IPS DF 6.9 (cell line): ENCODE data around the gene FYCO1.

Experiments
- DNase-seq: peaks from one replicate; pipeline ENCODE4 v3.0.0-alpha.2; 2013; ENCODE audit warnings: low read depth, low spot score
- H3K27ac ChIP-seq: one replicate; pipeline ENCODE4 v1.5.1; 2013; ENCODE audit warnings: low read length, control low read depth
- H3K27me3 ChIP-seq: 2 replicates; pipeline ENCODE4 v1.6.1; 2013; ENCODE audit warnings: mild to moderate bottlenecking, low read length; ENCODE audit not compliant: control insufficient read depth, insufficient read depth
- H3K36me3 ChIP-seq: 2 replicates; pipeline ENCODE4 v1.6.1; 2013; ENCODE audit warnings: low read length; ENCODE audit not compliant: control insufficient read depth, insufficient read depth
- H3K4me1 ChIP-seq: 2 replicates; pipeline ENCODE4 v1.6.1; 2013; ENCODE audit warnings: low read length; ENCODE audit not compliant: control insufficient read depth, insufficient read depth
- H3K4me3 ChIP-seq: 2 replicates; pipeline ENCODE4 v1.5.1; 2013; ENCODE audit warnings: mild to moderate bottlenecking, low read length
- H3K9me3 ChIP-seq: 2 replicates; pipeline ENCODE4 v1.6.1; 2013; ENCODE audit warnings: low read length, inconsistent platforms; ENCODE audit not compliant: control insufficient read depth, insufficient read depth
- WGBS: extraction: QIAGEN DNeasy Blood & Tissue Kit; methylation state at CpG from one replicate; pipeline ENCODE4 v1.1.7; 2013; ENCODE audit warnings: mixed read lengths, missing lambda C conversion rate; ENCODE audit not compliant: insufficient read length, insufficient coverage; 5-methylcytosine and 5-hydroxymethylcytosine counted together

FYCO1 gene

GRCh38 chr3:45972534-45973402 lies 22.9 kb downstream of the FYCO1 start:
- WGBS = no CpG with 5 or more reads among the region's 6 CpGs
- Histone ChIP-seq H3K4me1 (no peaks in the 10 kb centered on the region), H3K27me3 (no peaks in the 10 kb centered on the region), H3K4me3 (no peak overlapping the region), H3K9me3 (no peaks in the 10 kb centered on the region), H3K36me3 (peaks cover 22% of the 10 kb centered on the region), H3K27ac (no peak overlapping the region)
- DNase-seq = no peak

GRCh38 chr3:45969953-45970352 lies 25.7 kb downstream of the FYCO1 start:
- no peak for DNase-seq
- no peaks in the 10 kb centered on the region for H3K9me3 ChIP-seq
- peaks cover 33% of the 10 kb centered on the region for H3K36me3 ChIP-seq
- no peaks in the 10 kb centered on the region for H3K27me3 ChIP-seq
- WGBS = no CpG with 5 or more reads among the region's 3 CpGs
- H3K4me1 ChIP-seq = no peaks in the 10 kb centered on the region
- H3K4me3 ChIP-seq = no peak overlapping the region
- no peak overlapping the region for H3K27ac ChIP-seq

- WGBS = no CpG with 5 or more reads among the region's 3 CpGs
- Histone ChIP-seq H3K27me3 (no peaks in the 10 kb centered on the region), H3K9me3 (no peaks in the 10 kb centered on the region), H3K4me1 (no peaks in the 10 kb centered on the region), H3K4me3 (no peak overlapping the region), H3K36me3 (peaks cover 39% of the 10 kb centered on the region), H3K27ac (no peak overlapping the region)
- DNase-seq = no peak
These were observed 26.5 kb downstream of the FYCO1 start for GRCh38 chr3:45969116-45969515.

- no peak for DNase-seq
These were observed 26.9 kb downstream of the FYCO1 start for GRCh38 chr3:45968706-45969105.

GRCh38 chr3:45968149-45968548 lies 27.5 kb downstream of the FYCO1 start:
- H3K4me1 ChIP-seq = no peaks in the 10 kb centered on the region
- H3K36me3 ChIP-seq = peaks cover 41% of the 10 kb centered on the region
- no CpG with 5 or more reads among the region's 9 CpGs for WGBS
- no peaks in the 10 kb centered on the region for H3K27me3 ChIP-seq
- DNase-seq = no peak
- no peak overlapping the region for H3K4me3 ChIP-seq
- H3K27ac ChIP-seq = no peak overlapping the region
- H3K9me3 ChIP-seq = no peaks in the 10 kb centered on the region

More at GRCh38 chr3:45968706-45969105, 26.9 kb downstream of the FYCO1 start:
- H3K4me3 ChIP-seq = no peak overlapping the region
- H3K27ac ChIP-seq = no peak overlapping the region
- H3K4me1 ChIP-seq = no peaks in the 10 kb centered on the region
- no peaks in the 10 kb centered on the region for H3K27me3 ChIP-seq
- no peaks in the 10 kb centered on the region for H3K9me3 ChIP-seq
- no CpG with 5 or more reads among the region's 2 CpGs for WGBS
- H3K36me3 ChIP-seq = peaks cover 40% of the 10 kb centered on the region

- Histone ChIP-seq H3K4me1 (no peaks in the 10 kb centered on the region), H3K27me3 (no peaks in the 10 kb centered on the region), H3K36me3 (peaks cover 40% of the 10 kb centered on the region), H3K9me3 (no peaks in the 10 kb centered on the region), H3K4me3 (no peak overlapping the region), H3K27ac (no peak overlapping the region)
- no peak for DNase-seq
- no CpG with 5 or more reads among the region's 8 CpGs for WGBS
These were observed 27.9 kb downstream of the FYCO1 start for GRCh38 chr3:45967724-45968123.

GRCh38 chr3:45966950-45967640 lies 28.5 kb downstream of the FYCO1 start:
- Histone ChIP-seq H3K36me3 (peaks cover 42% of the 10 kb centered on the region), H3K9me3 (no peaks in the 10 kb centered on the region), H3K27ac (no peak overlapping the region), H3K27me3 (no peaks in the 10 kb centered on the region), H3K4me3 (no peak overlapping the region), H3K4me1 (no peaks in the 10 kb centered on the region)
- no CpG with 5 or more reads among the region's 16 CpGs for WGBS
- no peak for DNase-seq

GRCh38 chr3:45966371-45966791 lies 29.2 kb downstream of the FYCO1 start:
- no CpG with 5 or more reads among the region's 17 CpGs for WGBS
- Histone ChIP-seq H3K4me3 (no peak overlapping the region), H3K27ac (no peak overlapping the region), H3K36me3 (peaks cover 45% of the 10 kb centered on the region), H3K4me1 (no peaks in the 10 kb centered on the region), H3K27me3 (no peaks in the 10 kb centered on the region), H3K9me3 (no peaks in the 10 kb centered on the region)
- DNase-seq = no peak

- peaks cover 45% of the 10 kb centered on the region for H3K36me3 ChIP-seq
- no peak overlapping the region for H3K4me3 ChIP-seq
- H3K9me3 ChIP-seq = no peaks in the 10 kb centered on the region
- DNase-seq = no peak
- no CpG with 5 or more reads among the region's 4 CpGs for WGBS
- H3K27ac ChIP-seq = no peak overlapping the region
- H3K27me3 ChIP-seq = no peaks in the 10 kb centered on the region
- H3K4me1 ChIP-seq = no peaks in the 10 kb centered on the region
These were observed 30.0 kb downstream of the FYCO1 start for GRCh38 chr3:45965653-45966052.

GRCh38 chr3:45965253-45965652 lies 30.4 kb downstream of the FYCO1 start:
- no peak for DNase-seq

More at GRCh38 chr3:45965253-45965652, 30.4 kb downstream of the FYCO1 start:
- no peak overlapping the region for H3K27ac ChIP-seq
- no peak overlapping the region for H3K4me3 ChIP-seq
- WGBS = no CpG with 5 or more reads among the region's 4 CpGs
- peaks cover 45% of the 10 kb centered on the region for H3K36me3 ChIP-seq
- H3K9me3 ChIP-seq = no peaks in the 10 kb centered on the region
- H3K27me3 ChIP-seq = no peaks in the 10 kb centered on the region
- H3K4me1 ChIP-seq = no peaks in the 10 kb centered on the region
